ENCODE results near the gene SLC17A5.
"Not testable (repeated sequence)": the region's sequence is repeated elsewhere in the genome, so short reads cannot be mapped to it uniquely, and the experiment has no call there.

The SLC17A5 gene

GRCh38 chr6:73565767-73566485, 87.9 kb downstream of the SLC17A5 start:
- DNase-seq (ENCODE audit: low spot score) = no peak

- no peak for DNase-seq (ENCODE audit: low spot score)
Measured at GRCh38 chr6:73564578-73565345, 89.0 kb downstream of the SLC17A5 start.

GRCh38 chr6:73562558-73562957, 91.2 kb downstream of the SLC17A5 start:
- DNase-seq (ENCODE audit: low spot score) = no peak

- no peak for DNase-seq (ENCODE audit: low spot score)
Measured at GRCh38 chr6:73560853-73561407, 92.9 kb downstream of the SLC17A5 start.

GRCh38 chr6:73560182-73560732, 93.5 kb downstream of the SLC17A5 start:
- no peak for DNase-seq (ENCODE audit: low spot score)

GRCh38 chr6:73559399-73559794, 94.4 kb downstream of the SLC17A5 start:
- not testable (repeated sequence) for DNase-seq (ENCODE audit: low spot score)

GRCh38 chr6:73558624-73559398, 95.0 kb downstream of the SLC17A5 start:
- no peak for DNase-seq (ENCODE audit: low spot score)

- DNase-seq (ENCODE audit: low spot score) = no peak
Measured at GRCh38 chr6:73556836-73557235, 97.0 kb downstream of the SLC17A5 start.

- DNase-seq (ENCODE audit: low spot score) = not testable (repeated sequence)
Measured at GRCh38 chr6:73555380-73555949, 98.3 kb downstream of the SLC17A5 start.

- not testable (repeated sequence) for DNase-seq (ENCODE audit: low spot score)
Measured at GRCh38 chr6:73551115-73551514, 102.7 kb downstream of the SLC17A5 start.

- no peak for DNase-seq (ENCODE audit: low spot score)
Measured at GRCh38 chr6:73548458-73549446, 105.0 kb downstream of the SLC17A5 start.

- DNase-seq (ENCODE audit: low spot score) = no peak
Measured at GRCh38 chr6:73547036-73547435, 106.8 kb downstream of the SLC17A5 start.

All from germinal center (tissue), 1 donor.